Fibroblast of villous mesenchyme (primary cell): ENCODE results near the gene DCP2. TPM values are rescaled to one million over a fixed set of nuclear protein-coding genes. Genes with fewer than 3 reads are reported as not detected.
A peak's percentile ranks its signal among the peaks of the same experiment; 100 is the strongest.

Source experiments
- DNase-seq: peaks from one replicate; pipeline ENCODE4 v3.0.0-alpha.2; 2010; ENCODE audit warnings: low read depth
- H3K4me3 ChIP-seq: 2 replicates; pipeline ENCODE4 v1.5.1; 2011; ENCODE audit warnings: low read depth, mild to moderate bottlenecking, low read length
- total RNA-seq: library from RNA; depleted of rRNA; stranded (reverse); fragments of >200 nt; gene quantifications from 2 replicates; pipeline ENCODE4 v1.2.3, GENCODE V29; 2012
- TF ChIP-seq, protein P1 (sequence below): IDR thresholded peaks from 2 replicates; pipeline ENCODE4 v1.5.1; 2012; ENCODE audit warnings: low read depth, mild to moderate bottlenecking, low read length; ENCODE audit not compliant: insufficient read depth

Gene DCP2
- total RNA-seq, 1 donor: 35.4 TPM

GRCh38 chr5:113058269-113058668 lies 81.7 kb downstream of the DCP2 start:
- DNase-seq: no peak
- TF ChIP-seq, protein P1, sequence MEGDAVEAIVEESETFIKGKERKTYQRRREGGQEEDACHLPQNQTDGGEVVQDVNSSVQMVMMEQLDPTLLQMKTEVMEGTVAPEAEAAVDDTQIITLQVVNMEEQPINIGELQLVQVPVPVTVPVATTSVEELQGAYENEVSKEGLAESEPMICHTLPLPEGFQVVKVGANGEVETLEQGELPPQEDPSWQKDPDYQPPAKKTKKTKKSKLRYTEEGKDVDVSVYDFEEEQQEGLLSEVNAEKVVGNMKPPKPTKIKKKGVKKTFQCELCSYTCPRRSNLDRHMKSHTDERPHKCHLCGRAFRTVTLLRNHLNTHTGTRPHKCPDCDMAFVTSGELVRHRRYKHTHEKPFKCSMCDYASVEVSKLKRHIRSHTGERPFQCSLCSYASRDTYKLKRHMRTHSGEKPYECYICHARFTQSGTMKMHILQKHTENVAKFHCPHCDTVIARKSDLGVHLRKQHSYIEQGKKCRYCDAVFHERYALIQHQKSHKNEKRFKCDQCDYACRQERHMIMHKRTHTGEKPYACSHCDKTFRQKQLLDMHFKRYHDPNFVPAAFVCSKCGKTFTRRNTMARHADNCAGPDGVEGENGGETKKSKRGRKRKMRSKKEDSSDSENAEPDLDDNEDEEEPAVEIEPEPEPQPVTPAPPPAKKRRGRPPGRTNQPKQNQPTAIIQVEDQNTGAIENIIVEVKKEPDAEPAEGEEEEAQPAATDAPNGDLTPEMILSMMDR: no peak

GRCh38 chr5:113058706-113059226 lies 82.2 kb downstream of the DCP2 start:
- TF ChIP-seq, protein P1: no peak
- no peak for DNase-seq

More at GRCh38 chr5:113058269-113058668, 81.7 kb downstream of the DCP2 start:
- H3K4me3 ChIP-seq: no peak overlapping the region

DNA sequence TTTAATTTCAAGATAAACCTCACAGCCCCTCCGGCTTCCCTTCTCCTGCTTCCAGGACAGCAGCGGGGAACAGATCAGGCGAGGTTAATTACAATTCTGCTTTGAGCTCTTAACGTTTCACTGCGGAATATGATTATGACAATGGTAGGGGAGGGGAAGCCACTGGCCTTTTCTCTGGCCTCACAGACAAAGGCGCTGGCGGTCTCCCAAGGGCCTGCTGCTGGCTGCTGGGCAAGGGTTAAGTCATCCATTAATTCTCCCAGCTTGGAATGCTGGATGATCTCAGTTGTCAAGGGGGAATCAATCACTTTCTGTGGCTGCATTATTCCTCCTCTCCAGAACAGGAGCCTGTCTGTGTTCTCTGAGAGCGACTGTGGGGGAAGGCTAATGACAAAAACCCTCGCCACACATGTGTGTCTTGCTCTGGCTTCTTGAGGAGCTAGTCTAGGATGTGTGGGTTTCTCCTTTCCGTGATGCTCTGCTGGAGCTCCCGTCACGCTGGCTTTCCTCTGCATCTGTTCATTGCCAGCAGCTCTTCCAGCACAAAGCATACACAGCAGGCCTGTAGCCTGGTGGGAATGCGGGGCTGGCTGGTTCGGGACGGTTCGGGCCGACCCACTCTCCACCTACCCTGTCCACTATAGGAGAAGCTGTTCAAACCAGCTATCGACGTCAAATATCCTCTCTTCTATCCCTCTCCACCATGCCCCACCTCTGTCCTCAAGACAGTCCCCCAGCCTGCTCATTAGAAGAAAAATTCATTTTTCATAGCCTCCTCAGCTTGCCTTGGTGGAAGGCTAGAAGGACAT lies 82.8 kb downstream of the DCP2 start:
- TF ChIP-seq, protein P1: no peak

More at GRCh38 chr5:113058706-113059226, 82.2 kb downstream of the DCP2 start:
- no peak overlapping the region for H3K4me3 ChIP-seq

DNA sequence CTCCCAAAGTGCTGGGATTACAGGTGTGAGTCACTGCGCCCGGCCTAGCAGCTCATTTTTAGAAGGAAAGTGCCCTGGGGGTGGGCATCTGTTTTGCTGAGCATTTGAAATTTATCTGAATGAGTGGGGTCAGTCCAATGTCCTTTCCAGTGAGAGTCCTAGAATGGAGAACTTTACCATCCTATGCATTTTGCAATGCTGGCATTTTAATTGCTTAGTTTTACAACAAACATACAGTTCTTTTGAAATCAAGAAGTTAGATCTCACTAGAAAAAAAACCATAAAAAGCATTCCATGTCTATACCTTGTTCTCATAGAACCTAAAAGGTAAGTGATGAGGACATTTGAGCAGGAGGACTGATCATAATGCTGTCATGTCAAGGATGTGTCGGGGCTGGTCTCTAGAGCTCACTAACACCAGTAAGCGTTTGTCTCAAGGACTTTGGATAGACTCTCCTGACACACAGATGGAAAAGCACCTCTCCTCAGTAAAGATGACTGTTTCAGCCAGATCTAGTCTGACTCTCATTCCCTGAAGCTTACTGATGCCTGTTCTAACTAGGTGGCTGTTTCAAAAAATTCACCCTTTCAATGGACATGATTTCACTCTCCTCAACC lies 83.9 kb downstream of the DCP2 start:
- DNase-seq: no peak
- TF ChIP-seq, protein P1: no peak
- no peak overlapping the region for H3K4me3 ChIP-seq

More for the DNA sequence above, 82.8 kb downstream of the DCP2 start:
- peak; percentile 66 for DNase-seq
- no peak overlapping the region for H3K4me3 ChIP-seq

DNA sequence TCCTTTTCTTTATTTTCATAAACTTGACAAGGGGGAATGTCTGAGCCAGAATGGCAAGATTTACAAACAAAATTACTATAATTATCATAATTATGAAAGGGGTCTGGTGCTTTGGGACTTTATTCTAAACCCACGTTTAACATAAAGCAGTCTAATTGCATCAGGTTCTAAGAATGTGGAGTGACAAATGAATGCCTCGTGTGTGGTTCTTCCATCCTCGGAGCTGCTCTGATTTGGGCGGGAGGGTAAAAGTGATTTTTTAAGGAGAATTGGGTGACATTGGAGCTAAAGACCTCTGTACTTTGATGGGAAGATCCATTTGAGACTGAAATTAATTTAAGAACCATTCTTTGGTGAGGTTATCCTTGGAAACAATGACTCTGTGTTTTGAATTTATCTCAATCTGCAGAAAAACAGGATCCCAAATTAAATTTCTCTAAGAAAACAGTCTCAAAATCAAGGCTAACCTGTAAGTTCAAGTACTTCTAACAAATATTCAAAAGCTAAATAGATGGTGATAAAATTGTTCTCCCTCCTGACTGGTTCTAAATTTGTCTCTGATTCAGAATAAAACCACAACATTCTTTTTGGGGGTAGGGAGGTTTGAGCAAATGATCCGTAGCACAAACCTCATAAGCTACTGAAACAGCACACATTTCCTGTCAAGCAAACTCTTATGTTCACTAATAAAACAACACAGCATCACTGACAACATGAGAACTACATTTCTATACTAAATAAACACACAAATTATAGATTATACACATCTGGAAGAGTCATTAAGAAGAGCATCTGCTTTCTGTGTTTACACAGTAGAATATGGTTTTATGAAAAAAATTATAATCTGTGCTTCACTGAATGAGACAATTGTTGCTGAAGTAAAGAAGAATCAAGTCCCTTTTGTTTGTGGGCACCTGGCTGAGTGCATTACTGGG lies 85.5 kb downstream of the DCP2 start:
- H3K4me3 ChIP-seq: no peak overlapping the region

More for the DNA sequence above, 85.5 kb downstream of the DCP2 start:
- DNase-seq: peak; percentile 78
- TF ChIP-seq, protein P1: no peak
